T-cell (primary cell): ENCODE data around the gene SOD3. TPM values are rescaled to one million over a fixed set of nuclear protein-coding genes. Genes with fewer than 3 reads are reported as not detected.

ENCODE experiments used
- total RNA-seq, 35 experiments: library from RNA in 6 of 35; stranded (reverse) in 6 of 35; fragments of 120-200 nt in 1 of 35; gene quantifications; one replicate each; pipeline versions ENCODE4 v1.2.1 to v1.2.4 and lab custom pipeline; 2013 to 2026

SOD3 gene
- total RNA-seq, 5 donors from 2014 or later (not counting 1 experiment from before 2014, with no cell fraction given), result 0.23 to 0.35 (median 0.28) TPM; not detected in 2

Other genes starting within 250 kb of the SOD3 start
- gene DHX15, start 211.0 kb upstream of the SOD3 start, total RNA-seq, result 100 to 1,000 TPM; 116 to 174 (median 121) TPM
- under 1 TPM in 3 of 5 donors, not detected in 2; 0.20 to 0.41 (median 0.25) TPM for gene CCDC149, start 117.5 kb downstream of the SOD3 start, total RNA-seq
- gene LGI2, start 235.4 kb downstream of the SOD3 start, total RNA-seq, result under 1 TPM in 1 of 5 donors, not detected in 4; 0.03 TPM